BLaER1 treated with 17β-estradiol and CSF1 and Interleukin-3, amounts not matched to agents 10 nM and 100 nM (cell line): Measurements from ENCODE around the gene SEMA3G.

Experiments used
- H3K27ac ChIP-seq, 11 experiments: shearing (Covaris generic); formaldehyde crosslinking; 2 replicates each; pipeline ENCODE4 v1.8.1; 2022
- H3K27me3 ChIP-seq, 11 experiments: shearing (Covaris generic); formaldehyde crosslinking; 2 replicates each; pipeline ENCODE4 v1.8.1; 2022
- H3K36me3 ChIP-seq, 11 experiments: shearing (Covaris generic); formaldehyde crosslinking; 2 replicates each; pipeline ENCODE4 v1.8.1; 2022
- H3K4me1 ChIP-seq, 10 experiments: shearing (Covaris generic); formaldehyde crosslinking; 2 replicates each; pipeline ENCODE4 v1.8.1; 2022
- H3K4me2 ChIP-seq, 11 experiments: shearing (Covaris generic); formaldehyde crosslinking; 2 replicates each; pipeline ENCODE4 v1.8.1; 2022
- H3K4me3 ChIP-seq, 10 experiments: shearing (Covaris generic); formaldehyde crosslinking; 2 replicates each; pipeline ENCODE4 v1.8.1; 2022
- H3K9ac ChIP-seq, 11 experiments: shearing (Covaris generic); formaldehyde crosslinking; 2 replicates each; pipeline ENCODE4 v1.8.1; 2022
- H3K9me3 ChIP-seq, 11 experiments: shearing (Covaris generic); formaldehyde crosslinking; replicated peaks in 1 of 11; 2 replicates each; pipeline ENCODE4 v1.8.1; 2022
- H4K20me1 ChIP-seq, 11 experiments: shearing (Covaris generic); formaldehyde crosslinking; 2 replicates each; pipeline ENCODE4 v1.8.1; 2022
- Cebpa-rat ChIP-seq, 11 experiments: shearing (Covaris generic); IDR thresholded peaks; 2 replicates each; pipeline ENCODE4 v1.8.1; 2022

SEMA3G gene

DNA sequence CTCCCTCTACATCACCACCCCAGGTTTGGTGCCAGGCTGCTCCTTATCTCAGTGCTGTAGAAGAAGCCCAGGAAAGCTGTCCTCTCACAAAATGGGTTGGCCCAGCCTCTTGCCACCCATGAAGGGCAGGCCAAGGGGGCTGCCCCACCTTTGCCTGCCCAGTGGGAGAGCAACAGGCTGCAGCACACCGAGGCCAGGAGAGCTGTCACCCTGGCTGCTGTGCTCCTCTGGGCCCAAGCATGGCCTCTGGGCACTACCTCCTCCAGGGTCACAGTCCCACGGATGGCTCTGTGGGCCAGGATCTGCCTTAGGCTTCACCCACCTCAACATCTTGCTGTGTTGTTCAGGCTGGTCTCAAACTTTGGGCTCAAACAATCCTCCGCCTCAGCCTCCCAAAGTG lies 43.8 kb upstream of the SEMA3G start:
- no peak overlapping the region; a peak in 1 of 20 replicates for H3K4me3 ChIP-seq
- H3K27ac ChIP-seq = peak overlapping the region; percentile 85 to 99 (median 97)
- peak overlapping the region in 9 of 11 experiments; percentile 93 to 100 (median 98); a peak in 17 of 22 replicates for H3K4me2 ChIP-seq
- peaks cover 0 to 6% (median 0%) of the 10 kb centered on the region in 11 experiments; a peak in 2 of 22 replicates for H4K20me1 ChIP-seq
- peaks cover 58 to 100% (median 99%) of the 10 kb centered on the region in 10 experiments for H3K4me1 ChIP-seq
- H3K27me3 ChIP-seq = no peaks in the 10 kb centered on the region
- H3K36me3 ChIP-seq = peaks cover 70 to 85% (median 78%) of the 10 kb centered on the region in 11 experiments
- no peak for TF ChIP-seq Cebpa-rat (IDR thresholded peaks at IDR 0.05)
- no peaks in the 10 kb centered on the region for H3K9me3 ChIP-seq
- peak overlapping the region in 10 of 11 experiments; percentile 82 to 96 (median 91); a peak in 20 of 22 replicates for H3K9ac ChIP-seq

DNA sequence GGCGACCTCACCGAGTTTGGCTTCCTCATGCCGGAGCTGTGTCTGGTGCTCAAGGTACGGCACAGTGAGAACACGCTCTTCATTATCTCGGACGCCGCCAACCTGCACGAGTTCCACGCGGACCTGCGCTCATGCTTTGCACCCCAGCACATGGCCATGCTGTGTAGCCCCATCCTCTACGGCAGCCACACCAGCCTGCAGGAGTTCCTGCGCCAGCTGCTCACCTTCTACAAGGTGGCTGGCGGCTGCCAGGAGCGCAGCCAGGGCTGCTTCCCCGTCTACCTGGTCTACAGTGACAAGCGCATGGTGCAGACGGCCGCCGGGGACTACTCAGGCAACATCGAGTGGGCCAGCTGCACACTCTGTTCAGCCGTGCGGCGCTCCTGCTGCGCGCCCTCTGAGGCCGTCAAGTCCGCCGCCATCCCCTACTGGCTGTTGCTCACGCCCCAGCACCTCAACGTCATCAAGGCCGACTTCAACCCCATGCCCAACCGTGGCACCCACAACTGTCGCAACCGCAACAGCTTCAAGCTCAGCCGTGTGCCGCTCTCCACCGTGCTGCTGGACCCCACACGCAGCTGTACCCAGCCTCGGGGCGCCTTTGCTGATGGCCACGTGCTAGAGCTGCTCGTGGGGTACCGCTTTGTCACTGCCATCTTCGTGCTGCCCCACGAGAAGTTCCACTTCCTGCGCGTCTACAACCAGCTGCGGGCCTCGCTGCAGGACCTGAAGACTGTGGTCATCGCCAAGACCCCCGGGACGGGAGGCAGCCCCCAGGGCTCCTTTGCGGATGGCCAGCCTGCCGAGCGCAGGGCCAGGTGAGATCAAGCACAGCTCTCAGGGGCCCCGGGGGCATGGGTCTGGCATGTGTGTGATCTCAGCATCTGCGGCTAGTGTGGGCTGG lies 43.1 kb upstream of the SEMA3G start:
- H3K4me2 ChIP-seq = peak overlapping the region in 8 of 11 experiments; percentile 7 to 100 (median 90); a peak in 14 of 22 replicates
- no peaks in the 10 kb centered on the region for H3K27me3 ChIP-seq
- peak overlapping the region in 7 of 11 experiments; percentile 17 to 77 (median 41); a peak in 8 of 22 replicates for H3K9ac ChIP-seq
- peaks cover 0 to 6% (median 0%) of the 10 kb centered on the region in 11 experiments; a peak in 1 of 22 replicates for H4K20me1 ChIP-seq
- H3K4me3 ChIP-seq = no peak overlapping the region
- TF ChIP-seq Cebpa-rat (IDR thresholded peaks at IDR 0.05) = no peak
- H3K4me1 ChIP-seq = peaks cover 60 to 100% (median 99%) of the 10 kb centered on the region in 10 experiments
- H3K27ac ChIP-seq = peak overlapping the region; percentile 3 to 98 (median 89); a peak in 18 of 22 replicates
- H3K9me3 ChIP-seq = no peaks in the 10 kb centered on the region
- H3K36me3 ChIP-seq = peaks cover 68 to 84% (median 76%) of the 10 kb centered on the region in 11 experiments

DNA sequence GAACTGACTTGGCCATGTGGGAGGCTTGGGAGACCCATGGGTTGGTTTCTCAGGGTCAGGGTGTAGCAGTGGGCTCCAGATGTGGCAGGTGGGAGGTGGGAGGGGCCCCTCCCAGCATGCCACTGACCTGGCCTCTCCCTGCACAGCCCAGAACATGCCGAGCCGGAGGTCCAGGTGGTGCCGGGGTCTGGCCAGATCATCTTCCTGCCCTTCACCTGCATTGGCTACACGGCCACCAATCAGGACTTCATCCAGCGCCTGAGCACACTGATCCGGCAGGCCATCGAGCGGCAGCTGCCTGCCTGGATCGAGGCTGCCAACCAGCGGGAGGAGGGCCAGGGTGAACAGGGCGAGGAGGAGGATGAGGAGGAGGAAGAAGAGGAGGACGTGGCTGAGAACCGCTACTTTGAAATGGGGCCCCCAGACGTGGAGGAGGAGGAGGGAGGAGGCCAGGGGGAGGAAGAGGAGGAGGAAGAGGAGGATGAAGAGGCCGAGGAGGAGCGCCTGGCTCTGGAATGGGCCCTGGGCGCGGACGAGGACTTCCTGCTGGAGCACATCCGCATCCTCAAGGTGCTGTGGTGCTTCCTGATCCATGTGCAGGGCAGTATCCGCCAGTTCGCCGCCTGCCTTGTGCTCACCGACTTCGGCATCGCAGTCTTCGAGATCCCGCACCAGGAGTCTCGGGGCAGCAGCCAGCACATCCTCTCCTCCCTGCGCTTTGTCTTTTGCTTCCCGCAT lies 42.3 kb upstream of the SEMA3G start:
- Histone ChIP-seq H3K36me3 (peaks cover 68 to 84% (median 76%) of the 10 kb centered on the region in 11 experiments), H3K9me3 (no peaks in the 10 kb centered on the region), H3K27me3 (no peaks in the 10 kb centered on the region), H3K4me3 (no peak overlapping the region; a peak in 2 of 20 replicates), H3K27ac (peak overlapping the region; percentile 18 to 98 (median 89); a peak in 19 of 22 replicates), H3K4me2 (peak overlapping the region in 10 of 11 experiments; percentile 74 to 100 (median 86); a peak in 19 of 22 replicates), H3K4me1 (peaks cover 60 to 100% (median 98%) of the 10 kb centered on the region in 10 experiments), H3K9ac (peak overlapping the region in 10 of 11 experiments; percentile 19 to 79 (median 72); a peak in 13 of 22 replicates), H4K20me1 (peaks cover 0 to 6% (median 0%) of the 10 kb centered on the region in 11 experiments; a peak in 1 of 22 replicates)
- TF ChIP-seq Cebpa-rat (IDR thresholded peaks at IDR 0.05) = no peak

DNA sequence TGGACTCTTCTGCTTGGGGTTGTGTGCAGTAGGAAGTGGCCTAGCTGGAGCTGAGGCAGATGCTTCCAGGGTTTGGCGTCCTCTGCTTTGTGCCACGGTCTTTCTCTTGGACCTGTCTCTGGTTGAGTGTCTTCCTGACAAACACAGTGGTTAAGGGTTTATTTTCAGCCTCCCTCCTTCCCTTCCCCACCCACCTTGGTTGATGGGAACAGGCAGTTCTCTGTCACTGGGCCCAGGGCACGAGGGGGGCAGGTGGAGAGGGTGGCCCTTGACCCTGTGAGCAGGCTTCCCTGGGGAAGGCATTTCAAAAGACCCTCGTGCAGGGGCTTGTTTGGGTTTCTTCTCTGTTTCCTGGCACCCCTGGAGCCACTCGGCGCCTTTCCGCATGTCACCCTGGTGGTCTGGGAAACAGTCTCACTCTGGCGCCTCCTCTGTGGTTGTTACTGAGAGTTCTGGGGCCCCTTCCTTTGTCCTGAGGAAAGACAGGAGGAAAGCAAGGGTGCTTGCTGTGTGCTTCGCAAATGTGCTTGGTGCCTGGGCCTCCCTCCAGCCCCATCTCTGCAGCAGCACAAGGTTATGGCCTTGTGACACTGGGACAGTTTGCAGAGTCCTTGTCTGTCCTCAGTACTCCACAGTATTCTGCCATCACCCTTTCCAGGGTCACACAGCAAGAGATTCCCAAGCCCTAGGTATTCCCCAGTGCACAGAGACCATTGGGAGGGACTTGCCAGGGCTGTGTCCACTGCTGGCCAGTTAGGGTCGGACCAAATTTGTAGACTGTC lies 40.0 kb upstream of the SEMA3G start:
- Histone ChIP-seq H3K9me3 (no peaks in the 10 kb centered on the region), H3K4me1 (peaks cover 39 to 100% (median 89%) of the 10 kb centered on the region in 10 experiments), H4K20me1 (no peaks in the 10 kb centered on the region), H3K36me3 (peaks cover 72 to 90% (median 86%) of the 10 kb centered on the region in 11 experiments), H3K4me3 (peak overlapping the region in 1 of 10 experiments; percentile 46; a peak in 2 of 20 replicates), H3K27ac (peak overlapping the region; percentile 56 to 98 (median 89); a peak in 21 of 22 replicates), H3K4me2 (peak overlapping the region; percentile 71 to 100 (median 84)), H3K9ac (peak overlapping the region; percentile 48 to 79 (median 71); a peak in 21 of 22 replicates), H3K27me3 (no peaks in the 10 kb centered on the region)
- TF ChIP-seq Cebpa-rat (IDR thresholded peaks at IDR 0.05) = no peak

DNA sequence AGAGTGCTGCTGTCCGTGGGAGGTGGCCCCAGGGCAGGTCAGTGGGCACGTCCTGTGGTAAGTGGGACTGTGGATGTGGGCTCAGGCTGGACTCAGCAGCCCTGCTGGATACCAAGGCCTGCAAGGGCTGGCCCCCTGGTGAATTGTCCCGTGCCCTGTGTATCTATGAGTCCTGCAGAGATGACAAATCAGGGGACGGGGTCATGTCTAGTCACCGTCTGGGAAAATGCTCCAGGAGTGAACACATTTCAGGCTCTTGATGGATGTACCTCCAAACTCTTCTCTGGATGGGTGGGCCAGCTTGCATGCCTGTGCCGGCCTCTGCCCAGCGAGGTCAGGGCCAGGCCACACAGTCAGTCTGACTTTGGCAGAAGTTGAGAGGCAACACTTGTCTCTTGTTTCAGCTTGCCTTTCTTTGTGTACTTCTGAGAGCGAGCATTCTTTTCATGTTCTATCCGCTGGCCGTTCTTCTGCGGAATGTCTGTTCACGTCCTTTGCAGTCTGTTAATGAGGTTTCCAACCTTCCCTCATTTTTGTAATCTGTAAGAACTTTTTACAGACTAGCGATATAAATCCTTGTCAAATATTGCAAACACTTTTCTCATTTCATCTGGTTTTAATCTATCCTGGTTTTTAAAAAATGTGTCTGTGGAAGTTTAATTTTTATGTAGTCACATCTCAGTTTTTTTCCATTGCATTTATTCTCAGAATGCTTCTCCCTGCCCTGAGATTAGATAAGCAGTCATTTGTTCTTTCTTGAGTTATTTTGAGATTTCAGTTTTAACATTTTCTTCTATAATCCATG lies 38.9 kb upstream of the SEMA3G start:
- H3K4me2 ChIP-seq = peak overlapping the region in 10 of 11 experiments; percentile 2 to 84 (median 60); a peak in 18 of 22 replicates
- H3K9ac ChIP-seq = peak overlapping the region in 8 of 11 experiments; percentile 1 to 61 (median 31); a peak in 9 of 22 replicates
- peaks cover 31 to 100% (median 86%) of the 10 kb centered on the region in 10 experiments for H3K4me1 ChIP-seq
- H3K36me3 ChIP-seq = peaks cover 72 to 90% (median 86%) of the 10 kb centered on the region in 11 experiments
- no peaks in the 10 kb centered on the region for H3K9me3 ChIP-seq
- H4K20me1 ChIP-seq = no peaks in the 10 kb centered on the region
- H3K27me3 ChIP-seq = no peaks in the 10 kb centered on the region
- TF ChIP-seq Cebpa-rat (IDR thresholded peaks at IDR 0.05) = no peak
- H3K4me3 ChIP-seq = no peak overlapping the region
- peak overlapping the region in 10 of 11 experiments; percentile 4 to 98 (median 88); a peak in 18 of 22 replicates for H3K27ac ChIP-seq

DNA sequence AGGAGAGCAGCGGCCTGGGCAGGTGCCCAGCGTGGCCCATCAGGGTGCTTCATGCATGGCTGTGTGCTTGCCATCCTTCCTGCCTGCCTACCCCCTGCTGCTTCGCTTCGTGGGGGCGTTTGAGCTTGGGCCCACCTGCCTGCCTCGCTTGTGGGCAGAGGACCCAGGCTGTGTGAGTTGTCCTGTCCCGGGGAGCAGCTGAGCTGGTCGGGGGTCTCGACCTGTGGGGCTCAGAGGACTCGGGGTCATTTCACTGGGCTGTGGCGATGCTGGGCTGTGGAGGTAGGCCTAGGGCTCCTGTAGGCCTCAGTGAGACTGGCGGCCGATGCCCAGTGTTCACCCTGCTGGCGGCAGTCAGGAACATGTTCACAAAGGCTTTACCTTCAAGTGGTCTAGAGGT lies 38.2 kb upstream of the SEMA3G start:
- Histone ChIP-seq H3K27ac (peak overlapping the region in 10 of 11 experiments; percentile 4 to 98 (median 88); a peak in 19 of 22 replicates), H3K9me3 (no peaks in the 10 kb centered on the region), H3K36me3 (peaks cover 73 to 91% (median 87%) of the 10 kb centered on the region in 11 experiments), H3K27me3 (no peaks in the 10 kb centered on the region), H3K4me2 (peak overlapping the region in 9 of 11 experiments; percentile 28 to 84 (median 62); a peak in 16 of 22 replicates), H3K4me3 (no peak overlapping the region), H4K20me1 (no peaks in the 10 kb centered on the region), H3K4me1 (peaks cover 31 to 100% (median 83%) of the 10 kb centered on the region in 10 experiments), H3K9ac (peak overlapping the region in 6 of 11 experiments; percentile 1 to 38 (median 32); a peak in 5 of 22 replicates)
- no peak for TF ChIP-seq Cebpa-rat (IDR thresholded peaks at IDR 0.05)

DNA sequence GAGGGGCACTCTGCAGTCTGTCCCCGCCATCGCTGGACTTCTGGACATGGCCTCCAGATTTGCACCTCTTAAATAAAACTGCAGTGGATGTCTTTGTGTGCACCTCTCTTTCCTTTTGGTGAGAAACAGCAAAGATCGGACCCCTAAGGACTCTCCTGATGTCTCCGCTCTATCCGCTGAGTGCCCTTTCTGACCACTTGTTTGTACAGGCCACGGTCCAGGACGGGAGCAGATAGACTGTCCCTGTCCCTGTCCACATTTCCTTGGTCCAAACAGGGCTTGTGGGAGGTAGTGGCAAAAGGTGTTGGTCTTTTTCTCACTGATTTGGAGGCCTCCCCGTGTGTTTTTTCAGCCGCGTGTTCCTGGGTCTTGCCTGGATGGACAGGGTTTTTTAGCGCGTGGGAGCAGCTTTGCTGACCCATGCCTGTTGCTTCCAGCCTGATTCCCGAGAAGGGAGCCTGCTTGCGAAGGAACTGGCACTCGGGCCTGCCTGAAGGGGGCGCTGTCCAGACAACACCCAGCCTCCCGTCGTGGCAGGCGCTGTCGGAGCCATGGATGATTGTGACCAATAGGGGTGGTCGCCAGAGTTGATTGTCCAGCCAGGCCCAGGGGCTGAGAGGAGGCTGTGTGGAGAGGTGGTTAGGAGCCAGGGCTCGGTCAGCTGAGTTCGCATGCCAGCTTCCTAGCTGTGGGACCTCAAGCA lies 37.1 kb upstream of the SEMA3G start:
- no peak for TF ChIP-seq Cebpa-rat (IDR thresholded peaks at IDR 0.05)

More for the DNA sequence above, 37.1 kb upstream of the SEMA3G start:
- H4K20me1 ChIP-seq = no peaks in the 10 kb centered on the region
- H3K9me3 ChIP-seq = no peaks in the 10 kb centered on the region
- peak overlapping the region in 3 of 11 experiments; percentile 21 to 98 (median 95); a peak in 5 of 22 replicates for H3K27ac ChIP-seq
- H3K9ac ChIP-seq = peak overlapping the region in 1 of 11 experiments; percentile 7; a peak in 1 of 22 replicates
- no peak overlapping the region for H3K4me3 ChIP-seq
- H3K36me3 ChIP-seq = peaks cover 73 to 91% (median 87%) of the 10 kb centered on the region in 11 experiments
- peak overlapping the region in 5 of 11 experiments; percentile 57 to 67 (median 62); a peak in 6 of 22 replicates for H3K4me2 ChIP-seq
- no peaks in the 10 kb centered on the region for H3K27me3 ChIP-seq
- peaks cover 31 to 100% (median 80%) of the 10 kb centered on the region in 10 experiments for H3K4me1 ChIP-seq
